ENCODE results near the gene MRS2. TPM values are rescaled to one million over a fixed set of nuclear protein-coding genes. Genes with fewer than 3 reads are reported as not detected.

MRS2 gene
- polyA plus RNA-seq, 1 donor from 2014 or later: 47.9 TPM

DNA sequence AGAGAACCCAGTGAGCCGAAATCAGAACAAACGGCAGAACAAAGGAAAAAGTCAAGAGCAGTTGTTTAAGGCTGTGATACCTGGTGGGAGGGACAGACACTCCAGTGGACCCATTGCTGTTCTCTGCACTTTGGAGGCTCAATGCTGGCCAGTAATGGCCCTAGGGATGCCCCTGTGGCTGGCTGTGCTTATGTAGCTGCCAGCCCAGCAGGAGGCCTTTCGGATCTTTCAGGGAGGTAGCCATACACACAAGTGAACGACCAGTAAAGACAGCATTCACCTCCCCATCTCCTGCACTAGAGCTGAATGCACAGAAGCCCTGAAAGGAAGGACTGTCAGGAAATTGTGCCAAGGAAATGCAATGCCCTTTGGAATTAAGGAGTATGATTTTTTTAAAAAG, 52.3 kb downstream of the MRS2 start:
- Histone ChIP-seq H3K9me3 (ENCODE audit: low read length) (no peaks in the 10 kb centered on the region), H4K20me1 (ENCODE audit: insufficient read depth) (no peaks in the 10 kb centered on the region), H3K27me3 (ENCODE audit: insufficient read depth, low read depth, low read length) (no peaks in the 10 kb centered on the region), H3K36me3 (ENCODE audit: insufficient read depth, low read length) (no peaks in the 10 kb centered on the region), H3F3A (ENCODE audit: insufficient read depth, low read length, poor library complexity, severe bottlenecking) (no peaks in the 10 kb centered on the region), H3K4me3 (ENCODE audit: low read length) (no peak overlapping the region), H3K9ac (ENCODE audit: low read length) (no peak overlapping the region), H3K9me2 (ENCODE audit: insufficient read depth, low read length) (no peaks in the 10 kb centered on the region), H2AFZ (ENCODE audit: low read depth, low read length) (no peak overlapping the region), H3K27ac (ENCODE audit: low read length) (no peak overlapping the region), H3K4me2 (ENCODE audit: low read length) (no peak overlapping the region), H3K79me2 (replicated peaks; ENCODE audit: insufficient read depth, low read length) (no peaks in the 10 kb centered on the region)
- TF ChIP-seq, protein P1, sequence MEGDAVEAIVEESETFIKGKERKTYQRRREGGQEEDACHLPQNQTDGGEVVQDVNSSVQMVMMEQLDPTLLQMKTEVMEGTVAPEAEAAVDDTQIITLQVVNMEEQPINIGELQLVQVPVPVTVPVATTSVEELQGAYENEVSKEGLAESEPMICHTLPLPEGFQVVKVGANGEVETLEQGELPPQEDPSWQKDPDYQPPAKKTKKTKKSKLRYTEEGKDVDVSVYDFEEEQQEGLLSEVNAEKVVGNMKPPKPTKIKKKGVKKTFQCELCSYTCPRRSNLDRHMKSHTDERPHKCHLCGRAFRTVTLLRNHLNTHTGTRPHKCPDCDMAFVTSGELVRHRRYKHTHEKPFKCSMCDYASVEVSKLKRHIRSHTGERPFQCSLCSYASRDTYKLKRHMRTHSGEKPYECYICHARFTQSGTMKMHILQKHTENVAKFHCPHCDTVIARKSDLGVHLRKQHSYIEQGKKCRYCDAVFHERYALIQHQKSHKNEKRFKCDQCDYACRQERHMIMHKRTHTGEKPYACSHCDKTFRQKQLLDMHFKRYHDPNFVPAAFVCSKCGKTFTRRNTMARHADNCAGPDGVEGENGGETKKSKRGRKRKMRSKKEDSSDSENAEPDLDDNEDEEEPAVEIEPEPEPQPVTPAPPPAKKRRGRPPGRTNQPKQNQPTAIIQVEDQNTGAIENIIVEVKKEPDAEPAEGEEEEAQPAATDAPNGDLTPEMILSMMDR (IDR thresholded peaks at IDR 0.05; ENCODE audit: poor library complexity, severe bottlenecking): no peak
- TF ChIP-seq MXI1 (conservative IDR thresholded peaks at IDR 0.05; ENCODE audit: poor library complexity, severe bottlenecking): no peak
- TF ChIP-seq TAF1 (IDR thresholded peaks at IDR 0.05; ENCODE audit: low read depth): no peak
- no peak for TF ChIP-seq RAD21 (conservative IDR thresholded peaks at IDR 0.05)
- TF ChIP-seq SMC3 (conservative IDR thresholded peaks at IDR 0.05; ENCODE audit: poor library complexity): no peak
- no peak for TF ChIP-seq POLR2AphosphoS5 (IDR thresholded peaks at IDR 0.05)
- no peak for TF ChIP-seq EP300 (conservative IDR thresholded peaks at IDR 0.05; ENCODE audit: poor library complexity, severe bottlenecking)
- TF ChIP-seq EZH2 (IDR thresholded peaks at IDR 0.05; ENCODE audit: borderline replicate concordance, insufficient read depth, low read length, poor library complexity, severe bottlenecking): no peak
- TF ChIP-seq, protein P2, sequence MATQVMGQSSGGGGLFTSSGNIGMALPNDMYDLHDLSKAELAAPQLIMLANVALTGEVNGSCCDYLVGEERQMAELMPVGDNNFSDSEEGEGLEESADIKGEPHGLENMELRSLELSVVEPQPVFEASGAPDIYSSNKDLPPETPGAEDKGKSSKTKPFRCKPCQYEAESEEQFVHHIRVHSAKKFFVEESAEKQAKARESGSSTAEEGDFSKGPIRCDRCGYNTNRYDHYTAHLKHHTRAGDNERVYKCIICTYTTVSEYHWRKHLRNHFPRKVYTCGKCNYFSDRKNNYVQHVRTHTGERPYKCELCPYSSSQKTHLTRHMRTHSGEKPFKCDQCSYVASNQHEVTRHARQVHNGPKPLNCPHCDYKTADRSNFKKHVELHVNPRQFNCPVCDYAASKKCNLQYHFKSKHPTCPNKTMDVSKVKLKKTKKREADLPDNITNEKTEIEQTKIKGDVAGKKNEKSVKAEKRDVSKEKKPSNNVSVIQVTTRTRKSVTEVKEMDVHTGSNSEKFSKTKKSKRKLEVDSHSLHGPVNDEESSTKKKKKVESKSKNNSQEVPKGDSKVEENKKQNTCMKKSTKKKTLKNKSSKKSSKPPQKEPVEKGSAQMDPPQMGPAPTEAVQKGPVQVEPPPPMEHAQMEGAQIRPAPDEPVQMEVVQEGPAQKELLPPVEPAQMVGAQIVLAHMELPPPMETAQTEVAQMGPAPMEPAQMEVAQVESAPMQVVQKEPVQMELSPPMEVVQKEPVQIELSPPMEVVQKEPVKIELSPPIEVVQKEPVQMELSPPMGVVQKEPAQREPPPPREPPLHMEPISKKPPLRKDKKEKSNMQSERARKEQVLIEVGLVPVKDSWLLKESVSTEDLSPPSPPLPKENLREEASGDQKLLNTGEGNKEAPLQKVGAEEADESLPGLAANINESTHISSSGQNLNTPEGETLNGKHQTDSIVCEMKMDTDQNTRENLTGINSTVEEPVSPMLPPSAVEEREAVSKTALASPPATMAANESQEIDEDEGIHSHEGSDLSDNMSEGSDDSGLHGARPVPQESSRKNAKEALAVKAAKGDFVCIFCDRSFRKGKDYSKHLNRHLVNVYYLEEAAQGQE (IDR thresholded peaks at IDR 0.05; ENCODE audit: borderline replicate concordance): no peak

DNA sequence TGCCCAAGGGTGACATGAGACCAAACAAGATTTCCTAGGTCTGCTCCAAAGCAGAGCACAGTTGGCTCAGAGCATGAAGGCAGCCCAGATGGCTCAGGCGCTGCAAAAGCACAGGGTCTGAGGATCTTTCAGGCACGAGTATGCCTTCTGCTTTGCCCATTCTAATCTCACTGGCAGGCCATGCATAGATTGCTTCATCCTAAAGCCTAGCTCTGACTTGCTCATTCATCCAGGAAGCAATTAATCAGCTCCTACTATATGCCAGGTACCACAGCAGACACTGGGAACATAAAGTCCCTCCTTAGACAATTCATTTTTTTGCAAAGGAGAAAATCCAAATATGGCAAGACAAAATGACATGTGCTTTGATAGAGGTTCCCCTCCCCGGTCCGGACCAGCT, 55.4 kb downstream of the MRS2 start:
- Histone ChIP-seq H3K36me3 (ENCODE audit: insufficient read depth, low read length) (no peaks in the 10 kb centered on the region), H2AFZ (ENCODE audit: low read depth, low read length) (no peak overlapping the region), H4K20me1 (ENCODE audit: insufficient read depth) (no peaks in the 10 kb centered on the region), H3K9me2 (ENCODE audit: insufficient read depth, low read length) (no peaks in the 10 kb centered on the region), H3F3A (ENCODE audit: insufficient read depth, low read length, poor library complexity, severe bottlenecking) (no peaks in the 10 kb centered on the region), H3K4me2 (ENCODE audit: low read length) (no peak overlapping the region), H3K79me2 (replicated peaks; ENCODE audit: insufficient read depth, low read length) (no peaks in the 10 kb centered on the region), H3K27ac (ENCODE audit: low read length) (no peak overlapping the region), H3K9ac (ENCODE audit: low read length) (no peak overlapping the region), H3K4me3 (ENCODE audit: low read length) (no peak overlapping the region), H3K27me3 (ENCODE audit: insufficient read depth, low read depth, low read length) (no peaks in the 10 kb centered on the region), H3K9me3 (ENCODE audit: low read length) (no peaks in the 10 kb centered on the region)
- TF ChIP-seq SMC3 (conservative IDR thresholded peaks at IDR 0.05; ENCODE audit: poor library complexity): no peak
- TF ChIP-seq, protein P2 (IDR thresholded peaks at IDR 0.05; ENCODE audit: borderline replicate concordance): no peak
- TF ChIP-seq, protein P1 (IDR thresholded peaks at IDR 0.05; ENCODE audit: poor library complexity, severe bottlenecking): no peak
- TF ChIP-seq TAF1 (IDR thresholded peaks at IDR 0.05; ENCODE audit: low read depth): no peak
- TF ChIP-seq EP300 (conservative IDR thresholded peaks at IDR 0.05; ENCODE audit: poor library complexity, severe bottlenecking): no peak
- no peak for TF ChIP-seq RAD21 (conservative IDR thresholded peaks at IDR 0.05)
- no peak for TF ChIP-seq MXI1 (conservative IDR thresholded peaks at IDR 0.05; ENCODE audit: poor library complexity, severe bottlenecking)
- TF ChIP-seq EZH2 (IDR thresholded peaks at IDR 0.05; ENCODE audit: borderline replicate concordance, insufficient read depth, low read length, poor library complexity, severe bottlenecking): no peak
- TF ChIP-seq POLR2AphosphoS5 (IDR thresholded peaks at IDR 0.05): no peak
